Aorta (tissue), 5 donors: ENCODE measurements around the gene PRSS36. TPM values are rescaled to one million over a fixed set of nuclear protein-coding genes. Genes with fewer than 3 reads are reported as not detected.
A peak's percentile ranks its signal among the peaks of the same experiment; 100 is the strongest.
"Not testable (repeated sequence)": the region's sequence is repeated elsewhere in the genome, so short reads cannot be mapped to it uniquely, and the experiment has no call there.

Source experiments
- ATAC-seq: fragments of 200-7000 bp; cut with Tn5 transposase; one replicate; pipeline ENCODE4 v1.9.1; 2022; ENCODE audit warnings: moderate library complexity; ENCODE audit not compliant: low FRiP score
- DNase-seq, 2 donors: peaks; one replicate each; pipeline ENCODE4 v3.0.0-alpha.2; 2020
- H3K27ac ChIP-seq, 2 donors: one replicate each; pipeline ENCODE4 v1.5.1; 2013; ENCODE audit warnings: low read length in 2 of 2, mild to moderate bottlenecking in 2 of 2, moderate library complexity in 2 of 2, control low read depth in 1 of 2, inconsistent platforms in 1 of 2, low read depth in 1 of 2
- H3K27me3 ChIP-seq, 2 donors: one replicate each; pipeline ENCODE4 v1.6.1; 2013; ENCODE audit warnings: control low read depth in 1 of 2, low read length in 1 of 2, mild to moderate bottlenecking in 1 of 2, moderate library complexity in 1 of 2; ENCODE audit not compliant: insufficient read depth in 2 of 2, control insufficient read depth in 1 of 2
- H3K36me3 ChIP-seq, 2 donors: one replicate each; pipeline ENCODE4 v1.6.1; 2013; ENCODE audit warnings: control low read depth in 1 of 2, low read length in 1 of 2, mild to moderate bottlenecking in 1 of 2; ENCODE audit not compliant: insufficient read depth in 2 of 2, control insufficient read depth in 1 of 2
- H3K4me1 ChIP-seq, 2 donors: one replicate each; pipeline ENCODE4 v1.6.1; 2013; ENCODE audit warnings: low read length in 2 of 2, control low read depth in 1 of 2, mild to moderate bottlenecking in 1 of 2, moderate library complexity in 1 of 2; ENCODE audit not compliant: insufficient read depth in 2 of 2, control insufficient read depth in 1 of 2
- H3K4me3 ChIP-seq, 2 donors: one replicate each; pipeline ENCODE4 v1.5.1; 2013; ENCODE audit warnings: low read length in 2 of 2, control low read depth in 1 of 2, mild to moderate bottlenecking in 1 of 2
- H3K9me3 ChIP-seq: one replicate; pipeline ENCODE4 v1.6.1; 2013; ENCODE audit warnings: mild to moderate bottlenecking, low read length; ENCODE audit not compliant: control insufficient read depth
- WGBS, 2 donors: extraction: QIAGEN DNeasy Blood & Tissue Kit; methylation state at CpG; one replicate each; pipeline ENCODE4 v1.1.7; 2013; 5-methylcytosine and 5-hydroxymethylcytosine counted together
- intact Hi-C, 2 donors: fragments of 100-400 bp; cut with DNase I; formaldehyde crosslinking; loops; one replicate each; pipeline versions ENCODE4 v1.14.2 to v1.15.0; 2022
- polyA plus RNA-seq, 2 donors: library from polyadenylated mRNA; stranded (reverse); fragments of 200-250 nt; gene quantifications; one replicate each; pipeline ENCODE4 v1.2.3, GENCODE V29; 2013
- total RNA-seq, 2 donors: library from RNA; stranded (reverse); fragmentation: NEBNext Ultra II Directional; extraction: Animal tissue kit (Norgen Biotek cat#: 25700); gene quantifications; one replicate each; pipeline ENCODE4 v1.2.1, GENCODE V29; 2021
- donor health status: healthy with polysubstance abuse.
- donor health status: Bipolar disorder and iron deficiency.
- donor health status: DM: no; HTN: no; CAD: no.
- donor health status: DM: no; HTN: no; CAD: no.
- donor health status: DM: yes; HTN: yes; CAD: no.

PRSS36 gene
- total and polyA plus RNA-seq, 4 donors: 3.5 to 8.8 (median 4.7) TPM

- no peak for ATAC-seq
- H3K4me1 ChIP-seq: no peaks in the 10 kb centered on the region
- H3K27me3 ChIP-seq: no peaks in the 10 kb centered on the region
- H3K27ac ChIP-seq: no peak overlapping the region
- WGBS, 2 donors: 70 to 78% methylated on average over 23 to 25 of the region's 25 CpGs
- DNase-seq: no peak
- H3K36me3 ChIP-seq: no peaks in the 10 kb centered on the region
- no peaks in the 10 kb centered on the region for H3K9me3 ChIP-seq
- H3K4me3 ChIP-seq: no peak overlapping the region
- intact Hi-C loops: loop anchor here in 1 of 2 donors (10.0 kb wide), 1 partner anchor 164 kb away; the partner anchor contains the start of gene HSD3B7
Measured at GRCh38 chr16:31148896-31149295, 970 bp downstream of the PRSS36 start.

- no peak for DNase-seq
- no peak overlapping the region for H3K4me3 ChIP-seq
- no peaks in the 10 kb centered on the region for H3K9me3 ChIP-seq
- 7 to 11% methylated on average over 30 to 40 of the region's 40 CpGs for WGBS, 2 donors
- H3K4me1 ChIP-seq: no peaks in the 10 kb centered on the region
- no peaks in the 10 kb centered on the region for H3K36me3 ChIP-seq
- ATAC-seq: no peak
- H3K27me3 ChIP-seq: no peaks in the 10 kb centered on the region
- intact Hi-C loops: loop anchor here in 1 of 2 donors (10.0 kb wide), 1 partner anchor 164 kb away; the partner anchor contains the start of gene HSD3B7
- H3K27ac ChIP-seq: no peak overlapping the region
Measured at GRCh38 chr16:31148281-31148728, 1.6 kb downstream of the PRSS36 start.

- ATAC-seq (no peak), DNase-seq (no peak)
- 92 to 94% methylated on average over 3 of the region's 3 CpGs for WGBS, 2 donors
- Histone ChIP-seq H3K36me3 (no peaks in the 10 kb centered on the region), H3K4me3 (no peak overlapping the region), H3K4me1 (no peaks in the 10 kb centered on the region), H3K27me3 (no peaks in the 10 kb centered on the region), H3K27ac (no peak overlapping the region), H3K9me3 (no peaks in the 10 kb centered on the region)
- intact Hi-C loops: loop anchor here in 1 of 2 donors (10.0 kb wide), 1 partner anchor 163 kb away; the partner anchor contains the start of gene HSD3B7
Measured at GRCh38 chr16:31147574-31147973, 2.3 kb downstream of the PRSS36 start.

- Histone ChIP-seq H3K36me3 (no peaks in the 10 kb centered on the region), H3K9me3 (no peaks in the 10 kb centered on the region), H3K27ac (no peak overlapping the region), H3K27me3 (no peaks in the 10 kb centered on the region), H3K4me1 (peaks cover 0 to 3% of the 10 kb centered on the region in 2 donors), H3K4me3 (no peak overlapping the region)
- intact Hi-C loops: loop anchor here in 1 of 2 donors (10.0 kb wide), 1 partner anchor 161 kb away; the partner anchor contains the start of gene HSD3B7
- WGBS, 2 donors: 80 to 82% methylated on average over 12 of the region's 12 CpGs
- ATAC-seq (no peak), DNase-seq (no peak)
Measured at GRCh38 chr16:31145398-31145990, 4.4 kb downstream of the PRSS36 start.

GRCh38 chr16:31144418-31144817 is 5.4 kb downstream of the PRSS36 start:
- not testable (repeated sequence) for H3K9me3 ChIP-seq, ATAC-seq, H3K36me3 ChIP-seq, H3K27me3 ChIP-seq, H3K27ac ChIP-seq, H3K4me3 ChIP-seq, DNase-seq, H3K4me1 ChIP-seq
- 81 to 82% methylated on average over 7 of the region's 7 CpGs for WGBS, 2 donors
- intact Hi-C loops: loop anchor here (5.0 to 10.0 kb wide), 3 partner anchors 37 to 160 kb away; partner anchors contain the start of genes BCKDK (in 1 of the 2) and HSD3B7 (in 1 of the 2)

- H3K9me3 ChIP-seq: no peaks in the 10 kb centered on the region
- intact Hi-C loops: loop anchor here (5.0 to 10.0 kb wide), 3 partner anchors 36 to 159 kb away; partner anchors contain the start of genes BCKDK (in 1 of the 2) and HSD3B7 (in 1 of the 2)
- ATAC-seq: no peak
Measured at GRCh38 chr16:31143694-31144148, 6.1 kb downstream of the PRSS36 start.

GRCh38 chr16:31143011-31143693 is 6.7 kb downstream of the PRSS36 start:
- intact Hi-C loops: loop anchor here (5.0 to 10.0 kb wide), 3 partner anchors 36 to 158 kb away; partner anchors contain the start of genes BCKDK (in 1 of the 2) and HSD3B7 (in 1 of the 2)
- Histone ChIP-seq H3K27ac (no peak overlapping the region), H3K4me1 (peaks cover 0 to 3% of the 10 kb centered on the region in 2 donors)

More at GRCh38 chr16:31143694-31144148, 6.1 kb downstream of the PRSS36 start:
- H3K4me1 ChIP-seq: peaks cover 0 to 3% of the 10 kb centered on the region in 2 donors
- H3K36me3 ChIP-seq: no peaks in the 10 kb centered on the region
- WGBS, 2 donors: 95% methylated on average over 8 of the region's 8 CpGs
- DNase-seq: no peak
- H3K27me3 ChIP-seq: no peaks in the 10 kb centered on the region
- no peak overlapping the region for H3K27ac ChIP-seq
- H3K4me3 ChIP-seq: no peak overlapping the region

GRCh38 chr16:31142109-31143010 is 7.5 kb downstream of the PRSS36 start:
- H3K4me3 ChIP-seq: peak overlapping the region in 1 of 2 donors; percentile 5
- peak; percentile 99 to 100 for DNase-seq
- H3K9me3 ChIP-seq: no peaks in the 10 kb centered on the region
- peaks cover 0 to 3% of the 10 kb centered on the region in 2 donors for H3K4me1 ChIP-seq
- H3K36me3 ChIP-seq: no peaks in the 10 kb centered on the region
- peak overlapping the region in 1 of 2 donors; percentile 77 for H3K27ac ChIP-seq
- ATAC-seq: peak; percentile 99
- WGBS, 2 donors: 2 to 3% methylated on average over 69 to 89 of the region's 89 CpGs
- no peaks in the 10 kb centered on the region for H3K27me3 ChIP-seq
- intact Hi-C loops: loop anchor here (1.0 to 10.0 kb wide), 5 partner anchors 35 to 158 kb away; partner anchors contain the start of genes BCKDK (in 1 of the 2), FUS (in 1 of the 2), HSD3B7 (in 1 of the 2) and VKORC1 (in 1 of the 2)

More at GRCh38 chr16:31143011-31143693, 6.7 kb downstream of the PRSS36 start:
- H3K4me3 ChIP-seq: no peak overlapping the region
- H3K36me3 ChIP-seq: no peaks in the 10 kb centered on the region
- DNase-seq (peak in 1 of 2 donors; percentile 65), ATAC-seq (no peak)
- H3K9me3 ChIP-seq: no peaks in the 10 kb centered on the region
- 58 to 60% methylated on average over 18 to 22 of the region's 22 CpGs for WGBS, 2 donors
- H3K27me3 ChIP-seq: no peaks in the 10 kb centered on the region
